Mucosa of stomach (tissue), 1 donor: ENCODE results near the gene RMRP.
"Not testable (repeated sequence)": the region's sequence is repeated elsewhere in the genome, so short reads cannot be mapped to it uniquely, and the experiment has no call there.

Experiments
- H3K27me3 ChIP-seq: one replicate; pipeline ENCODE4 v1.7.0; 2013; ENCODE audit warnings: mild to moderate bottlenecking, low read length; ENCODE audit not compliant: control insufficient read depth, insufficient read depth
- H3K36me3 ChIP-seq: one replicate; pipeline ENCODE4 v1.7.0; 2013; ENCODE audit warnings: low read length; ENCODE audit not compliant: control insufficient read depth, insufficient read depth
- H3K4me1 ChIP-seq: one replicate; pipeline ENCODE4 v1.7.0; 2013; ENCODE audit warnings: mild to moderate bottlenecking, low read length; ENCODE audit not compliant: control insufficient read depth, insufficient read depth
- H3K4me3 ChIP-seq: one replicate; pipeline ENCODE4 v1.7.0; 2013; ENCODE audit warnings: low read length
- H3K9ac ChIP-seq: one replicate; pipeline ENCODE4 v1.7.0; 2013; ENCODE audit warnings: mild to moderate bottlenecking, low read length, moderate library complexity
- H3K9me3 ChIP-seq: one replicate; pipeline ENCODE4 v1.7.0; 2013; ENCODE audit warnings: mild to moderate bottlenecking, low read length, moderate library complexity; ENCODE audit not compliant: control insufficient read depth
- donor health status: Pancreatic carcinoma.

RMRP gene

DNA sequence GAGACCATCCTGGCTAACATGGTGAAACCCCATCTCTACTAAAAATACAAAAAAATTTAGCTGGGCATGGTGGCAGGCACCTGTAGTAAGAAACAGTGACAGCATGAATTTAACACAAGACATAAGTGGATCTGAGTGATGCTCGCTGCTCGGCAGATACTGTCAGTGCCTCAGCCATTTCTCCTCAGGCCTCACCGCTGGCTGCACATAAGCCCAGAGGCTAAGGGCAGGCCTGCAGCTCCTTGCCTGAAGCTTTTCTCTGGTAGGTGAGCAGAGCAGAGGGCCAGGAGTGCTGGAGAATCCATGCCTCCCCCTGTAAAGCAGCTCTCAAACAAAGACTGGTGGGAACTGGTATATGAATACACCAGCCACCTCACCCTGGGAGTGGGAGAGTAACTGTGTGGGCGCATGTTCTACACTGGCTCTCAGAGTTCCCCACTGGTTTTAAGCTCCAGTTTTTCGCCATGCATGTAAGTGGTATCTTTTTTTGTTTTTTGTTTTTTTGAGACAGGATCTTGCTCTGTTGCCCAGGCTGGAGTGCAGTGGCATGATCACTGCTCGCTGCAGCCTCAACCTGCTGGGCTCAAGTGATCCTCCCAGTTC, 29.3 kb downstream of the RMRP start:
- no peaks in the 10 kb centered on the region for H3K27me3 ChIP-seq
- no peak overlapping the region for H3K4me3 ChIP-seq
- no peaks in the 10 kb centered on the region for H3K9me3 ChIP-seq
- no peaks in the 10 kb centered on the region for H3K36me3 ChIP-seq
- H3K9ac ChIP-seq: no peak overlapping the region
- no peaks in the 10 kb centered on the region for H3K4me1 ChIP-seq

DNA sequence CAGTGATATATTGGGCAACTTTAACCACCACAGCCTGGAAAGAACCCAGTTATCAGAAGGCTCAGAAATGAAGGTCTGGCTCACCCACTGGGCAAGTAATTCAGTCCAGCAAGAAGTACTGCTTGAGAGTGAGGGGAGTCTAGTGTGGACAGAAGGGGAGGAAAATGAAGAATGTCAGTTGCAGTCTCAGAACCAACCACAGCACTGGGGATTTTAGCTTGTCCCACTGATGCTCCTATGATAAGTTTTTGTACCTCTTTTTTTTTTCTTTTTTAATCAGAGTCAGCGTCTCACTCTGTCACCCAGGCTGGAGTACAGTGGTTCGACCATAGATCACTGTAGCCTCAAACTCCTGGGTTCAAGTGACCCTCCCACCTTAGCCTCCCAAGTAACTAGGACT, 30.2 kb downstream of the RMRP start:
- no peaks in the 10 kb centered on the region for H3K9me3 ChIP-seq
- H3K9ac ChIP-seq: no peak overlapping the region
- H3K4me1 ChIP-seq: no peaks in the 10 kb centered on the region
- no peaks in the 10 kb centered on the region for H3K36me3 ChIP-seq
- no peaks in the 10 kb centered on the region for H3K27me3 ChIP-seq
- no peak overlapping the region for H3K4me3 ChIP-seq

- Histone ChIP-seq H3K9ac (no peak overlapping the region), H3K4me3 (no peak overlapping the region), H3K9me3 (no peaks in the 10 kb centered on the region), H3K36me3 (no peaks in the 10 kb centered on the region), H3K4me1 (peaks cover 7% of the 10 kb centered on the region), H3K27me3 (peaks cover 15% of the 10 kb centered on the region)
These were observed 38.0 kb downstream of the RMRP start for GRCh38 chr9:35619800-35620158.

GRCh38 chr9:35618854-35619799, 38.7 kb downstream of the RMRP start:
- Histone ChIP-seq H3K9me3 (no peaks in the 10 kb centered on the region), H3K4me3 (no peak overlapping the region), H3K9ac (no peak overlapping the region), H3K4me1 (peaks cover 7% of the 10 kb centered on the region), H3K27me3 (peaks cover 15% of the 10 kb centered on the region), H3K36me3 (no peaks in the 10 kb centered on the region)

DNA sequence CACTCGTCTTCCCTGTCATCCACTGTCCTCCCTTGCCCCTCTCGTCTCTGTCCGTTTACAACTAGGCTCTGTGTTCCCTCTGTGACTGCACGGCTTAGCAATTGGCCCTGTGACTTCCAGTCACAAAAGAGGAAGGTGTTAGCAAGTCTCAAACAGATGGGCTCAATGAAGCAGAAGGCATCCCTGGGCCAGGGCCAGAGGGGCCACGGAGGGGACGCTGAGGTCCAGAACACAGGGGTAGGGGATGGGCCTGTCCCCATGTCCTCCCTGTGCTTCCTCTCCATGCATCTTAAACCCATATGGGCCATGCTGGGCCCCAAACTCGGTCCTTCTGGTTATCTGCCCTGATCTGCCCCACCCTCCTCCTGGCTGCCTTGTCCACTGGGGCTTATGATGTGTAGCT, 39.5 kb downstream of the RMRP start, which contains the start of gene CD72:
Gene CD72, minus strand, starts transcription at position 89 of the 403 bp plus-strand sequence. CDS start 110 bp downstream, outside the sequence.
- H3K9ac ChIP-seq: peak within 1 kb of the TSS; percentile 76

GRCh38 chr9:35617548-35617947, 40.3 kb downstream of the RMRP start:
- Histone ChIP-seq H3K9me3 (no peaks in the 10 kb centered on the region), H3K4me3 (peak overlapping the region; percentile 48), H3K9ac (peak overlapping the region; percentile 76)

More for the DNA sequence above, 39.5 kb downstream of the RMRP start, which contains the start of gene CD72:
- Histone ChIP-seq H3K36me3 (no peaks in the 10 kb centered on the region), H3K4me3 (peak within 1 kb of the TSS; percentile 48), H3K27me3 (peaks cover 15% of the 10 kb centered on the region), H3K9me3 (no peaks in the 10 kb centered on the region), H3K4me1 (peaks cover 7% of the 10 kb centered on the region)

GRCh38 chr9:35616681-35617459, 40.9 kb downstream of the RMRP start:
- H3K4me1 ChIP-seq: peaks cover 7% of the 10 kb centered on the region
- H3K27me3 ChIP-seq: peaks cover 15% of the 10 kb centered on the region
- no peaks in the 10 kb centered on the region for H3K9me3 ChIP-seq
- H3K36me3 ChIP-seq: no peaks in the 10 kb centered on the region
- H3K9ac ChIP-seq: peak overlapping the region; percentile 76
- H3K4me3 ChIP-seq: peak overlapping the region; percentile 48

More at GRCh38 chr9:35617548-35617947, 40.3 kb downstream of the RMRP start:
- peaks cover 7% of the 10 kb centered on the region for H3K4me1 ChIP-seq
- peaks cover 15% of the 10 kb centered on the region for H3K27me3 ChIP-seq
- no peaks in the 10 kb centered on the region for H3K36me3 ChIP-seq

GRCh38 chr9:35615981-35616680, 41.7 kb downstream of the RMRP start:
- peaks cover 7% of the 10 kb centered on the region for H3K4me1 ChIP-seq
- H3K4me3 ChIP-seq: no peak overlapping the region
- no peaks in the 10 kb centered on the region for H3K36me3 ChIP-seq
- H3K9me3 ChIP-seq: no peaks in the 10 kb centered on the region
- H3K27me3 ChIP-seq: peaks cover 15% of the 10 kb centered on the region
- peak overlapping the region; percentile 76 for H3K9ac ChIP-seq

- Histone ChIP-seq H3K4me3 (no peak overlapping the region), H3K9ac (no peak overlapping the region), H3K9me3 (no peaks in the 10 kb centered on the region), H3K27me3 (peaks cover 15% of the 10 kb centered on the region), H3K4me1 (peaks cover 7% of the 10 kb centered on the region), H3K36me3 (no peaks in the 10 kb centered on the region)
These were observed 45.0 kb downstream of the RMRP start for GRCh38 chr9:35612843-35613242.

DNA sequence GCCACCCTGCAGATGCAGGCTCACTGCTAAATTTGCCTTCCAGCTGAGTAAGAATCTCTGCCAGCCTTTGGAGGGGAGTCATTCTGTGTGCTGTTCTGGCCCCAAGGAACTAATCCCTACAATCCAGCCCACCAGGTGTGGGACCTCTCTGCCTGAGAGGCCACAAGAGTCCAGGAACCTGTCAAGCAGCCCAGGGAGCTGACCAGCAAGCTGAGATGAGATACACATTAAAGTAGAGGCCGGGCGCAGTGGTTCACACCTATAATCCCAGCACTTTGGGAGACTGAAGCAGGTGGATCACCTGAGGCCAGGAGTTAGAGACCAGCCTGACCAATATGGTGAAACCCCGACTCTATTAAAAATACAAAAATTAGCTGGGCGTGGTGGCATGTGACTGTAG, 45.8 kb downstream of the RMRP start:
- not testable (repeated sequence) for H3K4me1 ChIP-seq, H3K9me3 ChIP-seq, H3K4me3 ChIP-seq, H3K36me3 ChIP-seq, H3K9ac ChIP-seq, H3K27me3 ChIP-seq

- H3K4me3 ChIP-seq: no peak overlapping the region
- H3K27me3 ChIP-seq: peaks cover 1% of the 10 kb centered on the region
- no peak overlapping the region for H3K9ac ChIP-seq
- no peaks in the 10 kb centered on the region for H3K36me3 ChIP-seq
- H3K4me1 ChIP-seq: peaks cover 5% of the 10 kb centered on the region
- no peaks in the 10 kb centered on the region for H3K9me3 ChIP-seq
These were observed 46.5 kb downstream of the RMRP start for GRCh38 chr9:35611230-35611797.
